GM21528 (cell line): ENCODE results near the gene SEMA7A.
"Not testable (repeated sequence)": the region's sequence is repeated elsewhere in the genome, so short reads cannot be mapped to it uniquely, and the experiment has no call there.

Experiments used
- ATAC-seq: cut with Tn5 transposase; IDR thresholded peaks from one replicate; pipeline ENCODE4 v1.9.1; 2021; ENCODE audit warnings: mild to moderate bottlenecking, moderate library complexity; ENCODE audit not compliant: unreplicated experiment, low FRiP score

SEMA7A gene

DNA sequence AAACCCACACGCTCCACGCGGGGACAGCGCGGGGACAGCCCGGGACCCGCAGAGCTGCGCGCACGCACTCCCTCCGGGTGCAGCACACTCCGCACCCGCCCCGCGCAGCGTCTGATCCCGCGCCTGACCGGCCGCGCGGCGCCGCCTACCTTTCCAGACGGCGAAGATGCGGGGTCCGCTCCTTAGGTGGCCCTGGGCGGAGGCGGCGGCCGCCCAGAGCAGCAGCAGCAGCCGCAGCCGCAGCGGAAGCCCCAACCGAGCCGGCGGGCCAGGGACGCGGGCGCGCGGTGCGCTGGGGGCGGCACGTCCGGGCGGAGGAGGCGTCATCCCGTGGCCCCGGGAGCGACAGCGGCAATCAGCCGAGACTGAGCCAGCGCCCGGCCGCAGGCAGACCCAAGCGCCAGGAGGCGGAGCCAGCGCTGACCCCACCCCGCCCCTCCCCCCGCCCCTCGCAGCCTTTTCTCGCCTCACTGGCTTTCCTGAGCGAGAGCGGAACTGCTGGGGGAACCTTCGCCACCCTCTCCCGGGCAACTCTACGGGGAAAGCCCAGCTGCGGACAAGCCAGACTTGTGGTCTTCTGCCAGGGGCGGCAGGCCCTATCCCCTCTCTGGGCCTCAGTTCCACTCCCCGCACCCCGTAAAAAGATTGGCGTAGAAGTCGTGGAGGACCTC is at the start of gene SEMA7A:
TSS of gene SEMA7A (minus strand) at position 367 of the 671 bp plus-strand sequence. CDS start at position 327, 40 bp downstream.
- ATAC-seq, result peak; percentile 64

- ATAC-seq, result no peak
Observed at GRCh38 chr15:74482661-74483060, 48.9 kb upstream of the SEMA7A start.

- not testable (repeated sequence) for ATAC-seq
Observed at GRCh38 chr15:74480364-74480763, 46.6 kb upstream of the SEMA7A start.

DNA sequence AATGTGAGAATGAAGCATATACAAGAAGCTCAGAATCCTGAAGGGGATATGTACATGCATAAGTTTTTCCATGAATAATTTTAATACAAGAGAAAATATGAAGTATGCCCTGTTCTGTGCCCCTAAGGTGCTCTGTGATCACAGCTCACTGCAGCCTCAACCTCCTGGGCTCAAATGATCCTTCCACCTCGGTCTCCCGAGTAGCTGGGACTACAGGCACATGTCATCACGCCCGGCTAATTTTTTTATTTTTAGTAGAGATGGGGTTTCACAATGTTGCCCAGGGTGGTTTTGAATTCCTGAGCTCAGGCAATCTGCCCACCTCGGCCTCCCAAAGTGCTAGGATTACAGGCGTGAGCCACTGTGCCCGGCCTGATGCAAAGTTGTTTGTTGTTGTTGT is 37.9 kb upstream of the SEMA7A start:
- ATAC-seq, result not testable (repeated sequence)

- no peak for ATAC-seq
Observed at GRCh38 chr15:74470631-74471395, 37.1 kb upstream of the SEMA7A start.

- no peak for ATAC-seq
Observed at GRCh38 chr15:74468341-74469032, 34.7 kb upstream of the SEMA7A start.

DNA sequence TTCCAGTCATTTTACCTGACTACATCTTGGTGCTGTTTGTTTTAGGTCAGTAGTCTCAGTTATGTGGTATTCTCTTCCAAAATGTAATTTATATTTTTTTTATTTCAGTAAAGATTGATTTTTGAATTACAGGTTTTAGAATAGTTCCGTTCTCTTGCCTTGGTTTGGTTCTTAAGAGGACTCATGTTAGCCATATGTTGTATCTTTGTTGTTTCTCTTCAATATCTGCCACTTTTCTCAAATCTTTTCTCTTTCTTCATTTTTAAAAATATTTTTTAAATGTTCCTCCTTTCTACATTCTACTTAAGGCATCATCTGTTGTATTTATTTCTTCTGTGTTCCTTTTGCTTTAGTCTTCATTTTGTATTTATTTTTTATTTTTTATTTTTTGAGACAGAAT is 32.8 kb upstream of the SEMA7A start:
- no peak for ATAC-seq

DNA sequence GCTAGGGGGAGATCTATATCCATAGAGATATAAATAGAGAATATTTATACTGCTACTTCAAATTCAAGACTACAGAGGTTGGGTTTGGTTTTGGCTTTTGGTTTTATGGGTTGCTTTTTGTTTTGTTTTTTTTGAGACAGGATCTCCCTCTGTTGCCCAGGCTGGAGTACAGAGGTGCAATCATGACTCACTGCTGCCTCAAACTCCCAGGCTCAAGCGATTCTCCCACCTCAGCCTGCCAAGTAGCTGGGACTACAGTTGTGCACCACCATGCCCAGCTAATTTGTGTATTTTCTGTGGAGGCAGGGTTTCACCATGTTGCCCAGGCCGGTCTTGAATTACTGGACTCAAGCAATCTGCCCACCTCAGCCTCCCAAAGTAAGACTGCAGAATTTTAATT is 31.1 kb upstream of the SEMA7A start:
- ATAC-seq, result no peak

DNA sequence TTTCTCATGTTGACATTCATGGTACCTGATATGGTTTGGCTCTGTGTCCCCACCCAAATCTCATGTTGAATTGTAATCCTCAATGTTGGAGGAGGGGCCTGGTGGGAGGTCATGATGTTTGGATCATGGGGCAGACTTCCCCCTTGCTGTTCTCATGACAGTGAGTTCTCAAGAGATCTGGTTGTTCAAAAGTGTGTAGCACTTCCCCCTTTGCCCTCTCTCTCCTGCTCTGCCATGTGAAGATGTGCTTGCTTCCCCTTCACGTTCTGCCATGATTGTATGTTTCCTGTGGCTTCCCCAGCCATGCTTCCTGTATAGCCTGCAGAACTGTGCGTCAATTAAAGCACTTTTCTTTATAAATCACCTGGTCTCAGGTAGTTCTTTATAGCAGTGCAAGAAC is 30.5 kb upstream of the SEMA7A start:
- ATAC-seq, result no peak

DNA sequence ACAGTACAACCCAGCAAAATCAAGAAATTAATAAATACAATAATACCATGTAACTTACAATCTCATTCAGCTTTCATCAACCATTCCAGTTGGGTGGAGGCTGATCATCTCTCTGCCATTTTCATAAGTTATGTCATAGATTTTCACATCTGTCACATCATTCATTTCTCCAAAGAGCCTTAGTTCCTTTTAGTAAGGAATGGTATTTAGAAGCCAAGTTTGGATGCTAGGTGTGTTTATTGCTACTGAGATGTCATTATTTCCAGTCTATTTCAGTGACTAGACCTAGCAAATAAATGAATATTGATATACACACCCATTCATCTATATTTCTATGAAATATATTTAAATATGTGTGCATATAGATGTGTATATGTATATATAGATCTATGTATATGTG is 29.9 kb upstream of the SEMA7A start:
- no peak for ATAC-seq

DNA sequence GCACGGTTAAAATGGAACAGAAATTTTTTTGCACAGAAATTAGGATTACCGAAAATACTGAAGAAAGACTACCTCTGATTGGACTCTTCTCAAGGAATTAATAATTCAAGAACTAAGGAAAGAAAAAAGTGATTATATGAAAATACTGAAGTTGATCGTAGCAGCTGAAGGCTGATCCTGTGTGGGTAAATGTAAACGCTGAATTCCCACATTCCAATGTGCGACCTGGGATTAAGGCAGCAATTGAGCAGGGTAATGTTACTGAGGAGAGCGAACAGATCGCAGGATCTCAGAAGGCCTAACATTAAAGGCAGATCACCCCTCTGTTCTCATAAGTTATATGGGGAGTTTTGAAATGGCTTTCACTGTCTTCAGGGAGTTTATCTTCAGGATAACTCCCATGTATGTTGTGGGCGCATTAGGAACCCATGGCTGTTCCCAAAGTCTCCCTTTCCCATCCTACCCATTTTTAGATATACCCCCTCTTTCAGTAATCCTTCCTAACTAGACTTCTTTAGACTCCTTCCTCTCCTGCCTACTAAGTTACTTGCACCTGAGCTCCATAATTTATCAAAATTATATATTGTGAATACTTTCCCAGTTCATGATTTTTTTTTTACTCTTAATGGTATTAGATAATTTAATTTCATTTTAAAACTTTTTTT is 28.2 kb upstream of the SEMA7A start:
- no peak for ATAC-seq

DNA sequence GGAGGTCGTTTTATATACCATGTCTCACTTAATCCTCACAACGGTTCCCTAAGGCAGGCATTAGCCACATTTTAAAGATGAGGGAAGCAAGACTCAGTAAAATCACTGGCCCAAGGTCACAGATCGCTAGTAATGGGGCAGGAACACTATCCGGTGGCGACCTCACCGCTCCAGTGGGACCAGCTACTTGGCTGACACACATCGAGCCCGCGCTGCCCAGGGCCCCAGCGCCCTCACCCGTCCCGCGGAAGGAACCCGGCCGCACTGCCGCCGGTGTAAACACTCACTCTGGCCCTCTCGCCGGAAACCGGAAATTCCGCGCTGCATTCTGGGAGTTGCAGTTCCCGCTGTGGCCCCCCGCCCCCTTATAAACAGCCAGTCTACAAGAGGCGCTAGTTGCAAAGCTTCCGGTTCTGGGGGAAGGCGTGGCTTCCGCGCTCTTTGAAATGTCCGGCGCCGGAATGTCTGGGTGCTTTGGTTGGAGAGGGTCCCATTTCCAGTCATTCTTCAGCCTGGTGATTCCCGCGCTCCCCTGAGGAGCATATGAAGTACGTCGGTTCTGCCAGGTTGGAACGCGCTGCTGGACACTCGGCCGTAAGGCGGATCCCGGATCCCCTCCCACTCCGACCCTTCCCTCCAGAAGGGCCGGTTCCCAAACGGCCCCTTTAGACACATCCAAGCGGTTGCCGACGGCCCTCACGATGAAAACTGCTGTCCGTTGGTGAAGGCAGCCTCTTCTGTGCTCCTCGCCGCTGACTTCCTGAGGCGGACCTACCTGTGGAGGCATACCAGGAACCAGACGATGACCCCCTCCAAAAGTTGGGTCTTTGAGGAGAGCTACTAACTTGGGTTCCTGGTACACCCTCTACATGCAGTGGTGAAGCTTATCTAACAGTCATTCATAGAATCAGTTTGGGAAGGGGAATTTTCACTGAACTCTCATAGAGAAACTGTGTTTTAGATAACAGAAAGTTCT is 27.4 kb upstream of the SEMA7A start, which contains the start of gene UBL7:
TSS of gene UBL7 (minus strand) at position 290 of the 976 bp plus-strand sequence. CDS start 2,293 bp downstream, outside the sequence.
- peak; percentile 90 for ATAC-seq

GRCh38 chr15:74460298-74460697 is 26.5 kb upstream of the SEMA7A start:
- ATAC-seq, result peak; percentile 5

DNA sequence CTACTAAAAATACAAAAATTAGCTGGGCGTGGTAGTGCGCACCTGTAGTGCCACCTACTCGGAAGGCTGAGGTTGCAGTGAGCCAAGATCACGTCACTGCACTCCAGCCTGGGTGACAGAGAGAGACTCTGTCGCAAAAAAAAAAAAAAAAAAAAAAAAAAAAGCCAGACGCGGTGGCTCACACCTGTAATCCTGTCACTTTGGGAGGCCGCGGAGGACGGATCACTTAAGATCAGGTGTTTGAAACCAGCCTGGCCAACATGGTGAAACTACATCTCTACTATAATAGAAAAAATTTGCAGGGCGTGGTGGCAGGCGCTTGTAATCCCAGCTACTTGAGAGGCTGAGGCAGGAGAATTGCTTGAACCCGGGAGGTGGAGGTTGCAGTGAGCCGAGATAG is 26.0 kb upstream of the SEMA7A start:
- not testable (repeated sequence) for ATAC-seq

DNA sequence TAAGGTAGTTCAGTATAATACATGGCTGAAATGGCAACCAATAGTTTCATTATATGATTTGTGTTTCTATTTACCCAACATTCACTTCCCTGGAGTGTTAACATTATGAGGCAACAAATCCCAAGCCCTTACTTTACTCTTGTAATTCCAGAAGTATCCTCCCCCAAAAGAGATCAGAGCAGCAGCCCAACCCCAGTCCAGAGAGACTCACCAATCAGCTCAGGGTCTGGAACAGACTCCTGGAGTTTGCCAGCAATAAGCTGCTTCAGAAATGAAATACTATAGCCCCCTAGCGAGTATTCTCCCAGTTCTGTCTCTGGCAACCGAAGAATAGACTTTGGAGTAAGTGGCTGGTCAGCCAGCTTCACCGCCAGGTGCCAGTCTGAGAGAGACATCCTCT is 24.7 kb upstream of the SEMA7A start:
- ATAC-seq, result no peak

DNA sequence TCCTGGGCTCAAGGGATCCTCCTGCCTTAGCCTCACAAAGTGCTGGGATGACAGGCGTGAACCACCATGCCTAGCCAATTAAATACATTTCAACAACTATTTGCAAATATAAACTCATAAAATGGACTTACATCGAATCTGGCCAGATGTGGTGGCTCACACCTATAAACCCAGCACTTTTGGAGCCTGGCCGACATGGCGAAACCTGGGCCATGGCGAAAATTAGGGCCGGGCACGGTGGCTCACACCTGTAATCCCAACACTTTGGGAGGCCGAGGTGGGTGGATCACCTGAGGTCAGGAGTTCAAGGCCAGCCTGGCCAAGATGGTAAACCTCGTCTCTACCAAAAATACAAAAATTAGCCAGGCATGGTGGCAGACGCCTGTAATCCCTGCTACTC is 23.3 kb upstream of the SEMA7A start:
- not testable (repeated sequence) for ATAC-seq

GRCh38 chr15:74454764-74455500 is 21.2 kb upstream of the SEMA7A start:
- ATAC-seq, result no peak

DNA sequence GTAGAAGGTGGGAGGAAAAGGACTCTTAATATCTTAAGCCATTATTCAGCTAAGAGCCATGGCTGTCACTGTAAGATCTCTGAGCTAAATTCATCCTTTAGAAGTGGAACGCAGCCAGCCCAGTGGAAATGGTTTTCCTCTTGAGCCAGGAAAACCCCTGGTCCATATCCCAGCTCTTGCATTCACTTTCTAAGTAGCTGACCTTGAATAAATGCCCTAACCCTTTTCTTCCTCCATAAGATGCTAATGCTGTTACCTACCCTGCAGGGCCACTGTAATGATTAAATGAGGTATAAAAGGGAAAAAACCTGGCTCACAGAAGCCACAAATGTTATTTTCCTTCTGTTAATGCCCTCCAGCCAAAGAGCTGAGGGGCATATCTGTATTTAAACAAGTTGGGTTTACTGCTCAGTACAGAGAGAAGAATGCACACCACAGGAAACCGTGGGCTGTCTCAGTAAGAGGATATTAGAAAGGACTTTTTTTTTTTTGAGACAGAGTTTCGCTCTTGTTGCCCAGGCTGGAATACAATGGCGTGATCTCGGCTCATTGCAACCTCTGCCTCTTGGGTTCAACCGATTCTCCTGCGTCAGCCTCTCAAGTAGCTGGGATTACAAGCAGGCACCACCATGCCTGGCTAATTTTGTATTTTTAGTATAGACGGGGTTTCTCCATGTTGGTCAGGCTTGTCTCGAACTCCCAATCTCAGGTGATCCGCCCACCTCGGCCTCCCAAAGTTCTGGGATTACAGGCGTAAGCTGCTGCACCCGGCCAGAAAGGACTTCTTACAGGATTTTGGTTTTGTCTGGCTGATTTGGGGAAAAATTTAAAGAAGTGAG is 20.4 kb upstream of the SEMA7A start:
- ATAC-seq, result no peak
